SK-N-SH (cell line): Measurements from ENCODE around the gene PRSS36. TPM values are rescaled to one million over a fixed set of nuclear protein-coding genes. Genes with fewer than 3 reads are reported as not detected.
A peak's percentile ranks its signal among the peaks of the same experiment; 100 is the strongest.

Source experiments
- CTCF ChIA-PET: fragments of 300-600, 350-600 bp; formaldehyde crosslinking; extraction: SDS; loops from one replicate; lab custom pipeline; 2021; lab: Yijun Ruan, JAX
- POLR2A ChIA-PET: fragments of 350-600 bp; sonication (Branson Sonifier 250); formaldehyde crosslinking; extraction: SDS; loops from one replicate; lab custom pipeline; 2020; ENCODE audit warnings: antibody characterized with exemption, inconsistent platforms; lab: Yijun Ruan, JAX
- DNase-seq: peaks from one replicate; pipeline ENCODE4 v3.0.0; 2012
- H2AFZ ChIP-seq: fragments of 200-600 bp; sonication (generic); 2 replicates; pipeline ENCODE4 v1.8.1; 2016; ENCODE audit warnings: antibody characterized with exemption, mild to moderate bottlenecking, low read depth
- H3F3A ChIP-seq: fragments of 200-600 bp; sonication (generic); replicated peaks from 2 replicates; pipeline ENCODE3; 2016; ENCODE audit warnings: antibody characterized with exemption, mild to moderate bottlenecking; ENCODE audit not compliant: insufficient read depth
- H3K27ac ChIP-seq, 2 experiments: fragments of 200-500 bp in 1 of 2; fragments of 200-600 bp in 1 of 2; sonication (Bioruptor generic) in 1 of 2; sonication (generic), shearing (Covaris generic) in 1 of 2; 2 replicates each; pipeline versions ENCODE4 v1.5.1 to v1.6.1; 2014 to 2016; ENCODE audit warnings: low read depth in 2 of 2, inconsistent platforms in 1 of 2, low read length in 1 of 2, mild to moderate bottlenecking in 1 of 2, mixed read lengths in 1 of 2
- H3K27me3 ChIP-seq: fragments of 200-600 bp; sonication (generic), shearing (Covaris generic); 2 replicates; pipeline ENCODE4 v1.6.1; 2016; ENCODE audit warnings: mixed run types; ENCODE audit not compliant: insufficient read depth
- H3K36me3 ChIP-seq, 2 experiments: fragments of 200-500 bp in 1 of 2; fragments of 200-600 bp in 1 of 2; sonication (Bioruptor generic) in 1 of 2; sonication (generic) in 1 of 2; replicated peaks in 1 of 2; 2 replicates each; pipeline versions ENCODE3 to v1.5.1; 2014 to 2016; ENCODE audit warnings: low read length in 1 of 2, mild to moderate bottlenecking in 1 of 2; ENCODE audit not compliant: insufficient read depth in 2 of 2, control insufficient read depth in 1 of 2
- H3K4me1 ChIP-seq, 2 experiments: fragments of 200-500 bp in 1 of 2; fragments of 200-600 bp in 1 of 2; sonication (Bioruptor generic) in 1 of 2; sonication (generic), shearing (Covaris generic) in 1 of 2; 2 replicates each; pipeline versions ENCODE4 v1.5.1 to v1.6.1; 2014 to 2016; ENCODE audit warnings: low read depth in 1 of 2, low read length in 1 of 2, mixed run types in 1 of 2; ENCODE audit not compliant: insufficient read depth in 2 of 2, control insufficient read depth in 1 of 2
- H3K4me2 ChIP-seq: fragments of 200-600 bp; sonication (generic), shearing (Covaris generic); 2 replicates; pipeline ENCODE4 v1.6.1; 2017; ENCODE audit warnings: mixed run types
- H3K4me3 ChIP-seq, 2 experiments: fragments of 200-500 bp in 1 of 2; fragments of 200-600 bp in 1 of 2; sonication (Bioruptor generic) in 1 of 2; sonication (generic), shearing (Covaris generic) in 1 of 2; 2 replicates each; pipeline versions ENCODE4 v1.5.1 to v1.8.1; 2014 to 2016; ENCODE audit warnings: low read depth in 2 of 2, inconsistent platforms in 1 of 2, low read length in 1 of 2, mild to moderate bottlenecking in 1 of 2, mixed read lengths in 1 of 2, moderate library complexity in 1 of 2
- H3K79me2 ChIP-seq: fragments of 200-600 bp; sonication (generic); 2 replicates; pipeline ENCODE4 v1.8.1; 2017; ENCODE audit warnings: mild to moderate bottlenecking; ENCODE audit not compliant: insufficient read depth
- H3K9ac ChIP-seq: fragments of 200-600 bp; sonication (generic); 2 replicates; pipeline ENCODE4 v1.6.1; 2017; ENCODE audit warnings: mixed run types
- H3K9me2 ChIP-seq: fragments of 200-600 bp; sonication (generic); 2 replicates; pipeline ENCODE4 v1.6.1; 2017; ENCODE audit warnings: mixed run types
- H3K9me3 ChIP-seq: fragments of 200-600 bp; sonication (generic); 2 replicates; pipeline ENCODE4 v1.6.1; 2017; ENCODE audit warnings: mixed run types, mild to moderate bottlenecking, moderate library complexity
- H4K20me1 ChIP-seq: fragments of 200-600 bp; sonication (generic); 2 replicates; pipeline ENCODE4 v1.6.1; 2017; ENCODE audit warnings: mild to moderate bottlenecking, mixed run types; ENCODE audit not compliant: insufficient read depth
- ELF1 ChIP-seq: IDR thresholded peaks from 2 replicates; pipeline ENCODE4 v1.4.0; 2012
- FOSL2 ChIP-seq: IDR thresholded peaks from 2 replicates; pipeline ENCODE4 v1.4.0; 2012; ENCODE audit warnings: low read depth, mild to moderate bottlenecking, moderate library complexity, borderline replicate concordance
- GABPA ChIP-seq: IDR thresholded peaks from 2 replicates; pipeline ENCODE4 v1.4.0; 2012; ENCODE audit warnings: low read depth, mild to moderate bottlenecking
- GATA2 ChIP-seq: sonication (generic); formaldehyde crosslinking; IDR thresholded peaks from 2 replicates; pipeline ENCODE4 v1.5.0; 2020; ENCODE audit warnings: mild to moderate bottlenecking, missing genetic modification reagents
- JUND ChIP-seq: IDR thresholded peaks from 2 replicates; pipeline ENCODE4 v1.4.0; 2012
- MEF2A ChIP-seq: IDR thresholded peaks from 2 replicates; pipeline ENCODE4 v1.4.0; 2012; ENCODE audit warnings: low read depth, borderline replicate concordance
- MXI1 ChIP-seq: IDR thresholded peaks from 2 replicates; pipeline ENCODE4 v1.6.1; 2012; ENCODE audit warnings: mild to moderate bottlenecking, low read depth, low read length, improper control_type of control experiment
- NFIC ChIP-seq: IDR thresholded peaks from 2 replicates; pipeline ENCODE4 v1.4.0; 2012; ENCODE audit warnings: borderline replicate concordance
- NRF1 ChIP-seq: IDR thresholded peaks from 2 replicates; pipeline ENCODE4 v1.6.1; 2012; ENCODE audit warnings: low read depth, mild to moderate bottlenecking, low read length
- POLR2AphosphoS5 ChIP-seq: IDR thresholded peaks from 2 replicates; pipeline ENCODE4 v1.6.1; 2012; ENCODE audit warnings: low read depth, low read length
- RAD21 ChIP-seq: IDR thresholded peaks from 2 replicates; pipeline ENCODE4 v1.6.1; 2012; ENCODE audit warnings: mild to moderate bottlenecking, low read length
- RXRA ChIP-seq: IDR thresholded peaks from 2 replicates; pipeline ENCODE4 v1.4.0; 2012; ENCODE audit warnings: low read depth, mild to moderate bottlenecking, borderline replicate concordance
- SIN3A ChIP-seq: IDR thresholded peaks from 2 replicates; pipeline ENCODE4 v1.6.1; 2012; ENCODE audit warnings: low read depth, mild to moderate bottlenecking, low read length, moderate library complexity, borderline replicate concordance
- SMC3 ChIP-seq: IDR thresholded peaks from 2 replicates; pipeline ENCODE4 v1.6.1; 2012; ENCODE audit warnings: low read depth, low read length, improper control_type of control experiment
- TEAD4 ChIP-seq: IDR thresholded peaks from 2 replicates; pipeline ENCODE4 v1.4.0; 2012; ENCODE audit warnings: mild to moderate bottlenecking, borderline replicate concordance; ENCODE audit not compliant: insufficient read depth
- WGBS: methylation state at CpG from one replicate; pipeline ENCODE4 v1.1.6; 2017; ENCODE audit warnings: low lambda C conversion rate; 5-methylcytosine and 5-hydroxymethylcytosine counted together
- polyA plus RNA-seq, 3 experiments: library from polyadenylated mRNA; depleted of rRNA; stranded (reverse); fragments of >200 nt; gene quantifications; 2 replicates each; pipeline ENCODE4 v1.2.3, GENCODE V29; 2012
- TF ChIP-seq, protein P1 (sequence below): IDR thresholded peaks from 2 replicates; pipeline ENCODE4; 2012
- TF ChIP-seq, protein P2 (sequence below): fragments of 150-350 bp; IDR thresholded peaks from 2 replicates; pipeline ENCODE4 v1.6.1; 2016; ENCODE audit warnings: mild to moderate bottlenecking, low read depth, low read length
- TF ChIP-seq, protein P3 (sequence below): IDR thresholded peaks from 2 replicates; pipeline ENCODE4 v1.6.1; 2012; ENCODE audit warnings: mild to moderate bottlenecking, low read depth, low read length, moderate library complexity

Gene PRSS36
- 0.36 and 0.49 TPM in 2 replicates for polyA plus RNA-seq (2012; rRNA removed)
- polyA plus RNA-seq (2012; cell fraction: cytosol; rRNA removed), result 0.10 and 0.12 TPM in 2 replicates
- polyA plus RNA-seq (2012; cell fraction: nucleus; rRNA removed), result 0.79 and 1.6 TPM in 2 replicates

DNA sequence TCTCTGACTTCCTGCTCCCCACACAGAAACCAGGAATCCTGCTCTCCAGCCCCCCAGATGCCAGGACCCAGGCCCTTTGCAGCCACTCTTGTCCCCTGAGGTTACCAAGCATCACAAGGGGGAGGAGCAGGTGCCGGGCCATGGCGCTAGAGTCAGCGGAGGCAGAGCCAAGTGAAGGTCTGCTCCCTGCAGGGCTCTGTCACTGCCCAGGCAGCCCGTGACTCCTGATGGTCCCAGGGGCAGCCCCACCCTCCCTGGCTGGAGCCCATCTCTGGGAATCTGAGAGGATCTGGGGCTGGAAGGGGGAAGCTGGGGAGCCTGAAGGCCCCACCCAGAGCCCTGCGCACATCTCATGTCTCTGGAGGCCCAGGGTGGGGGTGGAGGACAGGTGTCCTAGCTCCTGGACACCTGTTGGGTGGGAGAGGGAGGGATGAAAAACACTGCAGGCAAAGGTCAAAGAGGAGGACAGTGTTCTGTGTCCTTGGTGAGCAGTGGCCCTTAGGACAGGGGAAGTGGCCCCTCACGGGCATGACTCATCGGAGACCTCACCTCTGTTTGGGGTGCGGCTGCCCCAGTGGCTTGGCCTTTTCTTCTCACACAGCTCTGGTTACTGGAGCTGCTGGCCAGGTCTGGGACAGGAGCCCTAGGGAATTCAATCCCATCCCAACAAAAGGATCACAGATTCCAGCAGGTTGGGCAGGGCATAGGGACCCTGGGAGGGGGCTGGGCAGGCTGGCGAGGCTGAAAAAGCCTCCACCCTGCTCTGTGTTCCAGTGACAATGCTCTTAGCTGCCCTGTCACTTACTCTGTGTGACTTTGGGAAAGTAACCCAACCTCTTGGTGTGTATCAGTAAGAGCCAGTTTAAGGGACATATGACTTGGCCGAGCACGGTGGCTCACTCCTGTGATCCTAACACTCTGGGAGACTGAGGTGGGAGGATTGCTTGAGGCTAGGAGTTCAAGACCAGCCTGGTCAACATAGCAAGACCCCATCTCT, at the start of gene PRSS36:
PRSS36 (minus strand) TSS at position 173 of the 997 bp plus-strand sequence; CDS start at position 142, 31 bp downstream.
- peak; percentile 20 for DNase-seq
- H3K9me3 ChIP-seq, result no peaks in the 10 kb centered on the region
- no peak within 1 kb of the TSS for H3K4me2 ChIP-seq
- no peak within 1 kb of the TSS for H3K27ac ChIP-seq
- whole genome bisulfite sequencing, result 88% methylated on average over 3 of the region's 11 CpGs
- H4K20me1 ChIP-seq, result no peaks in the 10 kb centered on the region
- H3K9ac ChIP-seq, result no peak within 1 kb of the TSS
- no peaks in the 10 kb centered on the region for H3K9me2 ChIP-seq
- H3K4me1 ChIP-seq, result no peaks in the 10 kb centered on the region
- H2AFZ ChIP-seq, result no peak within 1 kb of the TSS
- TF ChIP-seq RAD21 (no peak), ELF1 (no peak), SIN3A (no peak), SMC3 (no peak), JUND (no peak), TEAD4 (no peak), NFIC (no peak), FOSL2 (no peak), GABPA (no peak), GATA2 (CRISPR knock-in tag) (no peak), MEF2A (no peak), MXI1 (no peak), POLR2AphosphoS5 (no peak), RXRA (no peak), NRF1 (no peak)
- TF ChIP-seq, protein P1, sequence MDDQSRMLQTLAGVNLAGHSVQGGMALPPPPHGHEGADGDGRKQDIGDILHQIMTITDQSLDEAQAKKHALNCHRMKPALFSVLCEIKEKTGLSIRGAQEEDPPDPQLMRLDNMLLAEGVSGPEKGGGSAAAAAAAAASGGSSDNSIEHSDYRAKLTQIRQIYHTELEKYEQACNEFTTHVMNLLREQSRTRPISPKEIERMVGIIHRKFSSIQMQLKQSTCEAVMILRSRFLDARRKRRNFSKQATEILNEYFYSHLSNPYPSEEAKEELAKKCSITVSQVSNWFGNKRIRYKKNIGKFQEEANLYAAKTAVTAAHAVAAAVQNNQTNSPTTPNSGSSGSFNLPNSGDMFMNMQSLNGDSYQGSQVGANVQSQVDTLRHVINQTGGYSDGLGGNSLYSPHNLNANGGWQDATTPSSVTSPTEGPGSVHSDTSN, result no peak
- TF ChIP-seq, protein P2, sequence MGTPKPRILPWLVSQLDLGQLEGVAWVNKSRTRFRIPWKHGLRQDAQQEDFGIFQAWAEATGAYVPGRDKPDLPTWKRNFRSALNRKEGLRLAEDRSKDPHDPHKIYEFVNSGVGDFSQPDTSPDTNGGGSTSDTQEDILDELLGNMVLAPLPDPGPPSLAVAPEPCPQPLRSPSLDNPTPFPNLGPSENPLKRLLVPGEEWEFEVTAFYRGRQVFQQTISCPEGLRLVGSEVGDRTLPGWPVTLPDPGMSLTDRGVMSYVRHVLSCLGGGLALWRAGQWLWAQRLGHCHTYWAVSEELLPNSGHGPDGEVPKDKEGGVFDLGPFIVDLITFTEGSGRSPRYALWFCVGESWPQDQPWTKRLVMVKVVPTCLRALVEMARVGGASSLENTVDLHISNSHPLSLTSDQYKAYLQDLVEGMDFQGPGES, result no peak
- TF ChIP-seq, protein P3, sequence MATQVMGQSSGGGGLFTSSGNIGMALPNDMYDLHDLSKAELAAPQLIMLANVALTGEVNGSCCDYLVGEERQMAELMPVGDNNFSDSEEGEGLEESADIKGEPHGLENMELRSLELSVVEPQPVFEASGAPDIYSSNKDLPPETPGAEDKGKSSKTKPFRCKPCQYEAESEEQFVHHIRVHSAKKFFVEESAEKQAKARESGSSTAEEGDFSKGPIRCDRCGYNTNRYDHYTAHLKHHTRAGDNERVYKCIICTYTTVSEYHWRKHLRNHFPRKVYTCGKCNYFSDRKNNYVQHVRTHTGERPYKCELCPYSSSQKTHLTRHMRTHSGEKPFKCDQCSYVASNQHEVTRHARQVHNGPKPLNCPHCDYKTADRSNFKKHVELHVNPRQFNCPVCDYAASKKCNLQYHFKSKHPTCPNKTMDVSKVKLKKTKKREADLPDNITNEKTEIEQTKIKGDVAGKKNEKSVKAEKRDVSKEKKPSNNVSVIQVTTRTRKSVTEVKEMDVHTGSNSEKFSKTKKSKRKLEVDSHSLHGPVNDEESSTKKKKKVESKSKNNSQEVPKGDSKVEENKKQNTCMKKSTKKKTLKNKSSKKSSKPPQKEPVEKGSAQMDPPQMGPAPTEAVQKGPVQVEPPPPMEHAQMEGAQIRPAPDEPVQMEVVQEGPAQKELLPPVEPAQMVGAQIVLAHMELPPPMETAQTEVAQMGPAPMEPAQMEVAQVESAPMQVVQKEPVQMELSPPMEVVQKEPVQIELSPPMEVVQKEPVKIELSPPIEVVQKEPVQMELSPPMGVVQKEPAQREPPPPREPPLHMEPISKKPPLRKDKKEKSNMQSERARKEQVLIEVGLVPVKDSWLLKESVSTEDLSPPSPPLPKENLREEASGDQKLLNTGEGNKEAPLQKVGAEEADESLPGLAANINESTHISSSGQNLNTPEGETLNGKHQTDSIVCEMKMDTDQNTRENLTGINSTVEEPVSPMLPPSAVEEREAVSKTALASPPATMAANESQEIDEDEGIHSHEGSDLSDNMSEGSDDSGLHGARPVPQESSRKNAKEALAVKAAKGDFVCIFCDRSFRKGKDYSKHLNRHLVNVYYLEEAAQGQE, result no peak
- H3K36me3 ChIP-seq, result no peaks in the 10 kb centered on the region
- CTCF ChIA-PET, result interaction anchor here (1.0 to 4.7 kb wide), 2 partner anchors 8 to 9 kb away, joined by 3 to 22 read pairs; no protein-coding TSS in a partner anchor
- no peaks in the 10 kb centered on the region for H3K79me2 ChIP-seq
- H3K4me3 ChIP-seq, result no peak within 1 kb of the TSS
- no peaks in the 10 kb centered on the region for H3K27me3 ChIP-seq
- POLR2A ChIA-PET, result interaction anchor here (1.6 kb wide), 1 partner anchor 29 kb away, joined by 4 read pairs; the partner anchor contains the start of gene FUS
- no peaks in the 10 kb centered on the region for H3F3A ChIP-seq
